ENCODE data around the gene CLSTN2. TPM values are rescaled to one million over a fixed set of nuclear protein-coding genes. Genes with fewer than 3 reads are reported as not detected.

CLSTN2 gene
- total RNA-seq, 2 donors from 2014 or later = 0.82 to 1.3 TPM

DNA sequence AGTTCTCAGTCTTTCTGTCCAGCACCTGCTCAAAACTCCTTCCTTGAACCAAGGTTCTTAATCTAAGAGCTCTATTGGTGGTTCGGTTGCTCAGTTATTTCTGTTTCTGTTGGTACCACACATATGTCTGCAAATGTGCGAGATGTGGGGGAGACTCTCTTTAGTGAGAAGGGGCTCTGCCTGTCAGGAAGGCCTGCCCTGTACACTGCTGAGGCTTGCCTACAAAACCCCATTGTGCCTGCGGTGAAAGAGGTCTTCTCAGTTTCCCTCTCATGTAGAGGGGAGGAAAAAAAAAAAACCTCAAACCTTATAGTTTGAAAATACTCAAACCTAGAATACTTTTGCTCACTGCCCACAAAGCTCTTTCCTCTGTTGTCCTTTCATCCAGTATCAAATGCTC is 142.4 kb downstream of the CLSTN2 start:
- H3K9ac ChIP-seq (ENCODE audit: low read depth in 2 of 2, low read length in 2 of 2) = no peak overlapping the region
- intact Hi-C loops (cut with DNase I) = no loop called here
- H3K27me3 ChIP-seq = no peaks in the 10 kb centered on the region
- no peaks in the 10 kb centered on the region for H3K9me3 ChIP-seq
- H3K4me3 ChIP-seq = no peak overlapping the region
- H3K4me1 ChIP-seq = no peaks in the 10 kb centered on the region
- no peaks in the 10 kb centered on the region for H3K36me3 ChIP-seq
- H3K27ac ChIP-seq = no peak overlapping the region
- TF ChIP-seq, protein P1, sequence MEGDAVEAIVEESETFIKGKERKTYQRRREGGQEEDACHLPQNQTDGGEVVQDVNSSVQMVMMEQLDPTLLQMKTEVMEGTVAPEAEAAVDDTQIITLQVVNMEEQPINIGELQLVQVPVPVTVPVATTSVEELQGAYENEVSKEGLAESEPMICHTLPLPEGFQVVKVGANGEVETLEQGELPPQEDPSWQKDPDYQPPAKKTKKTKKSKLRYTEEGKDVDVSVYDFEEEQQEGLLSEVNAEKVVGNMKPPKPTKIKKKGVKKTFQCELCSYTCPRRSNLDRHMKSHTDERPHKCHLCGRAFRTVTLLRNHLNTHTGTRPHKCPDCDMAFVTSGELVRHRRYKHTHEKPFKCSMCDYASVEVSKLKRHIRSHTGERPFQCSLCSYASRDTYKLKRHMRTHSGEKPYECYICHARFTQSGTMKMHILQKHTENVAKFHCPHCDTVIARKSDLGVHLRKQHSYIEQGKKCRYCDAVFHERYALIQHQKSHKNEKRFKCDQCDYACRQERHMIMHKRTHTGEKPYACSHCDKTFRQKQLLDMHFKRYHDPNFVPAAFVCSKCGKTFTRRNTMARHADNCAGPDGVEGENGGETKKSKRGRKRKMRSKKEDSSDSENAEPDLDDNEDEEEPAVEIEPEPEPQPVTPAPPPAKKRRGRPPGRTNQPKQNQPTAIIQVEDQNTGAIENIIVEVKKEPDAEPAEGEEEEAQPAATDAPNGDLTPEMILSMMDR (IDR thresholded peaks at IDR 0.05) = no peak
- no peak for DNase-seq

DNA sequence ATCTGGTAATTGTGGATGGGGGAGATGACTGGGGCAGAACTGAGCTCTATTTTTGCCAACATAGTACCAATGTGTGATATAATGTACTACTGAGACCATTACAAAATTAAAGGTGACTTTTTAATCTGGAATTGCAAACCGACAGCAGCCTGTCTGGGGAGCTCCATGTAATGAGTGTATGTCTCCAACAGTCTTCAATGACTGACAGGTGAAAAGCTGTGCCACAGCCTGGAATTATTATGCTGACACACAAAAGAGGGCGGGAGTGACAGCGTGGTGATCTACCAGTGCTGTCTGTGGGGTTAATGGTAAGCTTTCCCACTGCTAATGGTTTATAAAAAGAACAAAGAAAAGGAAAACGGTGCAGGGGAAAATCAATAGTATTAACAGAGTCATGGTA is 143.4 kb downstream of the CLSTN2 start:
- intact Hi-C loops (cut with DNase I) = no loop called here
- Histone ChIP-seq H3K4me1 (no peaks in the 10 kb centered on the region), H3K4me3 (no peak overlapping the region), H3K9ac (ENCODE audit: low read depth in 2 of 2, low read length in 2 of 2) (no peak overlapping the region), H3K36me3 (no peaks in the 10 kb centered on the region), H3K27ac (no peak overlapping the region), H3K27me3 (no peaks in the 10 kb centered on the region), H3K9me3 (no peaks in the 10 kb centered on the region)
- TF ChIP-seq, protein P1 (IDR thresholded peaks at IDR 0.05) = no peak
- DNase-seq = no peak

DNA sequence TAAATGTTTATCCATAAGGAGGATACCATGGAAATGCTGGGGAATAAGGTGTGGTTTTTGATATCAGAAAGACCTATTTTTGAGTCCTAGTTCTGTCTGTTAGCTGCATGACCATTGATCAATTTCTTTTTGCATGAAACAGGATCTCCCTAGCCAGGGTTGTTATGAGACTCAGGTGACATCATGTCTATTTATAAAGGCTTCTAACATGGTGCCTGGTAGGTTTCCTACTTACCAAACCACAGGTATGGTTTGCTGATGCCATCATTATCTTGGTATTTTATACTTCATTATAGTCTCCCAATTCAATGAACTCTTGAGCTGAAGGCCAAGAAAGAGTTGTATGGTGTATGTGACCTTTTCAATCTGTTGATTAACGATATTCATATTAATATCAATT is 144.0 kb downstream of the CLSTN2 start:
- Histone ChIP-seq H3K27me3 (no peaks in the 10 kb centered on the region), H3K9me3 (no peaks in the 10 kb centered on the region), H3K4me1 (no peaks in the 10 kb centered on the region), H3K4me3 (no peak overlapping the region), H3K36me3 (no peaks in the 10 kb centered on the region), H3K9ac (ENCODE audit: low read depth in 2 of 2, low read length in 2 of 2) (no peak overlapping the region), H3K27ac (no peak overlapping the region)
- DNase-seq = no peak
- intact Hi-C loops (cut with DNase I) = no loop called here
- TF ChIP-seq, protein P1 (IDR thresholded peaks at IDR 0.05) = no peak

DNA sequence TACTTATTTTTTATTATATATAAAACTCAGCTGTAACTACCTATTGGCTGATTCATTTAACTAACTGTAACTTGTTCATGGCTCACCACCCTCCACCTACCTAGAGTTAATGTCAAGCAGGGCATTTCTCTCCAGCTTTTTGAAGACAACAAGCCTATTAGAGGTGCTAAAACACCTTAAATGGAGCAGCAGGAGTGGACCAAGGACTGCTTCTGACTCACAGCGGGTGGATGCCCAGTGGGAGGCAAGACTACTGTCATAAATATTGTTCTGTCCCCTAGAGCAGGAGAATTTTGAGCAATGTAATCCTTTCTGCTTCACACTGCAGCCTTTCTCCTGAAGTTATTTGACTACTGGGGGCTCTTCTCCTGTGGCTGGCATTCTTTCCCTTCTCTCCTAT is 146.9 kb downstream of the CLSTN2 start:
- TF ChIP-seq, protein P1 (IDR thresholded peaks at IDR 0.05) = no peak
- intact Hi-C loops (cut with DNase I) = no loop called here
- Histone ChIP-seq H3K9me3 (no peaks in the 10 kb centered on the region), H3K36me3 (no peaks in the 10 kb centered on the region), H3K4me1 (no peaks in the 10 kb centered on the region), H3K27me3 (no peaks in the 10 kb centered on the region), H3K27ac (no peak overlapping the region), H3K9ac (ENCODE audit: low read depth in 2 of 2, low read length in 2 of 2) (no peak overlapping the region), H3K4me3 (no peak overlapping the region)
- DNase-seq = no peak

DNA sequence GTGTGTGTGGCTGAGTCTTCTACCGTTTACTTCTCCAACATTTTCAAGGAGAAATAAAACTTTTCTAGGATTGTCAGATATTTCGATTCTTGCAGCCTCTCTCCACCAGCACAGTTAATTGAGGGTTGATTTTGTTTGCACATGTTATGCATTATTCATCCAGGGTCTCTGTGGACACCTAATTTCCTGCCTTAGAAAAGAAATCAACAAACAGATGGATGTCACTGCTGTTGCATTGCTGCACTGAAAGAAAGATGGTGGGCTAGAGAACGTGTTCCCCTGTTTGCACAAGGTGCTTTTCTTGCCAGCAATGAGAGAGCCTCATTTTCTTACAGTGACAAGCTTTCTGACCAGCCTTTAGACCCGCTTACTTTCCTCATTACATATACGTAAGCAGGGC is 150.0 kb downstream of the CLSTN2 start:
- no peak overlapping the region for H3K4me3 ChIP-seq
- no peaks in the 10 kb centered on the region for H3K4me1 ChIP-seq
- TF ChIP-seq, protein P1 (IDR thresholded peaks at IDR 0.05) = no peak
- H3K36me3 ChIP-seq = no peaks in the 10 kb centered on the region
- H3K27ac ChIP-seq = no peak overlapping the region
- no peak overlapping the region for H3K9ac ChIP-seq (ENCODE audit: low read depth in 2 of 2, low read length in 2 of 2)
- H3K27me3 ChIP-seq = no peaks in the 10 kb centered on the region
- intact Hi-C loops (cut with DNase I) = no loop called here
- no peaks in the 10 kb centered on the region for H3K9me3 ChIP-seq
- no peak for DNase-seq

DNA sequence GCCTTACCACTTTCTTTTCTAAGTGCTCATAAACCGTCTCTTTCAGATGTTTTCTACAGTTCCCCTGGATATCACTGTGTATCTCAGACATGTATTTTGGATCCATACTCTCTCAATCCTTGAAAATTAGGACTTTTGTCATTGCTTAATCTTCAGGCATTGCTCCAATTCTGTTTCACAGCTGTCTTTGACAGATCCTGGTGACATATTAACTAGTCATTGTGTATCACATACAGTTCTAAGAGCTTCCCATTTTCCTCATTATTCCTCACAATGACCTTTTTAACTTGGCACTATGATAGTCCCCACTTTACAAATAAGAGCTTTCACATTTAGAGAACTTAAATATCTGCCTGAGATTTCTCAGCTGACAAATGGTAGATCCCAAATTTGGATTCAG is 151.7 kb downstream of the CLSTN2 start:
- H3K9me3 ChIP-seq = no peaks in the 10 kb centered on the region
- no peak for DNase-seq
- H3K36me3 ChIP-seq = no peaks in the 10 kb centered on the region
- H3K4me3 ChIP-seq = no peak overlapping the region
- no peak overlapping the region for H3K9ac ChIP-seq (ENCODE audit: low read depth in 2 of 2, low read length in 2 of 2)
- TF ChIP-seq, protein P1 (IDR thresholded peaks at IDR 0.05) = no peak
- intact Hi-C loops (cut with DNase I) = no loop called here
- H3K27me3 ChIP-seq = no peaks in the 10 kb centered on the region
- no peaks in the 10 kb centered on the region for H3K4me1 ChIP-seq
- no peak overlapping the region for H3K27ac ChIP-seq

Data from colonic mucosa (tissue), 4 donors.